ENCODE data around the gene CCDC192.

DNA sequence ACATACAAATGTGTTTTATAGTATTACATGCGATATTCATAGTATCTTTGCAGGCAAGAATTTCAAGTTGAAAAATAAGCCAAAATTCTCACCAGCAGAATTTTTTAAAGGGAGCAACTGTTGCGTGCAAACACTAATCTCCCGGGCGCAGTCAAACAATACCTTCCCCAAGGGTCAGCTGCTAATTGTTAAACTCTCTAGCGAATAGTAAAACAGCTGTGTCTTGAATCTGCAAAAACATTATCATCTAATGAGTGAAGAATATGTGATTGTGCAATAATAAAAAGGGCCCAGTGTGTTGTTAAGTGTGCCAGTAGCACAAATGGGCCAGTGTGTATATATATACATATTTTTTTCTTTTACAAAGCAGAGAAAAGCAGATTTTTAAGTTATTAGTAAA, 131.4 kb downstream of the CCDC192 start:
- TF ChIP-seq CTCF (IDR thresholded peaks at IDR 0.05), result no peak
- no peak for TF ChIP-seq EZH2 (IDR thresholded peaks at IDR 0.05)
- no peak for TF ChIP-seq EZH2phosphoT487 (IDR thresholded peaks at IDR 0.05)
